ENCODE results near the gene ZNF513. TPM values are rescaled to one million over a fixed set of nuclear protein-coding genes. Genes with fewer than 3 reads are reported as not detected.

ZNF513 gene
- total RNA-seq, 3 donors from 2014 or later: 22.6 to 32.0 (median 25.4) TPM

DNA sequence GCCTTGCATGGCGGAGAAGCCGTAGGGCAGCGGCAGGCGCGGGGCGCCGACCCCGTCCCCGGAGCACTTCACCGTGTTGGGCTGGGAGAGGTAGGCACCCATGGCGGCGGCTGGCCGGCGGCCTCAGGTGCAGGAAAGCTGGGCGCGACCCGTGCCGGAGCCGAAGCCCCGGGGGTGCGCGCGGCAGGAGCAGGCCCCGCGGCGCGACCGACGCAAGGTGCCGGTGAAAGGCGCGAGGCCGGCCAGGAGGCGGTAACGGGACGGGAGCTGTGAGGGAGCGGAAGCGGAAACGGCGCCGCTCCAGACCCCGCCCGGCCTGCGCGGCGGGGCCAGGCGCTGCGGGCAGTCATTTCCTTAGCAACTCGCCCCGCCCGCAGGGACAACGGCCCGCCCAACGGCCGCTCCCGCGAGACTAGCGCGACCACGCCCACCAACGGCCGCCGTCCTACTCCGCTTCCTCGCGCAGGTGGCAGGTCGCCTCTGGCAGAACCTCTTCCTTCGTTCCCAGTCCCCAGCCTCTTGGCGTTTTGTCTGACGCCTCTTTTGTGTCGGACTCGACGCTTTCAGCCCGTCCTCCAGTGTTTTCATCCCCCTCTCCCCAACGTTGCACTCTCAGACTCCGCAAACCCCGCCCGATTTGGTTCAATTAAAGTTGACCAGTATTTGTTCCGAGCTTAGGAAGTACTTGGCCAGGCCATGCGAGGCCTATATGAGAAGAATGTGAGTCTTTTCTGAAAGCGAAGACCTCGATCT is 29.0 kb upstream of the ZNF513 start, which contains the start of gene PPM1G:
TSS of gene PPM1G (minus strand) at position 271 of the 753 bp plus-strand sequence. CDS start at position 102, 169 bp downstream.
- Histone ChIP-seq H3K36me3 (ENCODE audit: low read depth) (no peaks in the 10 kb centered on the region), H3K4me3 (peak within 1 kb of the TSS; percentile 71)

DNA sequence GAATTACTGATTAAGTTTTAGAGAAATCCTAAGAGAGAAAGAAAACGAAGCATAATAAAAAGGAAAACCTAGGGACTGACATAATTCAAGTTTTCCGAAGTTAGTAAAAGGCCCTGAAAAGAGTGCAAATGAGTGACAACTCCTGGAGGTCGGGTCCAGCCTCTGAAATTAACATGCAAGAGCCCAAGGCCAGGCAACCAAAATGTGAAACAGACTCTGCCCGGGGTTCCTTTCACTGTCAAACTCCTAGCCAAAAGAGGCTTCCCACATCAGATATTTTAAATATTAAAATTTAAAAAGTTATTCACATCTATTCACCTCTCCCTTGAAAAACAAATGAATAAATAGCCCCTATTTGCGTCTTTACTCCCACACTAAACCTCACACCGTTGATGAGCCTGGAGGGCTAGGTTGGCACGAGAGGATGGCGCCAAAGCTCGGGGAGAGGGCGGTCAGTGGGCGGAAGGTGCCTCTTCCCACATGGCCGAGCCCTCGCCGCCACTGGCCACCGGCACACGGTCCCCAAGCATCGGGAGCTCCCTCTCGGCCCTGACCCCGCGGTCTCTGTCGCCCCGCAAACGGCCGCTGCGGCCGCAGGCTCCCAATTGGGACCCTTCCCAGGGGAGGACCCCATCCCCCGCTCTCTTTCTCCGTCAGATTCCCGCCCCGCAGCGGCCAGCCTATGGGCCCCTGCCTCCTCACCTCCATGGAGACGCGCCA is 28.2 kb upstream of the ZNF513 start:
- peak; percentile 60 for ATAC-seq
- DNase-seq: peak in 1 of 3 donors; percentile 35
- Histone ChIP-seq H3K9me3 (no peaks in the 10 kb centered on the region), H3K4me1 (ENCODE audit: low read depth) (peaks cover 15% of the 10 kb centered on the region), H3K36me3 (ENCODE audit: low read depth) (no peaks in the 10 kb centered on the region), H3K4me3 (peak overlapping the region; percentile 71)
- TF ChIP-seq, protein P1, sequence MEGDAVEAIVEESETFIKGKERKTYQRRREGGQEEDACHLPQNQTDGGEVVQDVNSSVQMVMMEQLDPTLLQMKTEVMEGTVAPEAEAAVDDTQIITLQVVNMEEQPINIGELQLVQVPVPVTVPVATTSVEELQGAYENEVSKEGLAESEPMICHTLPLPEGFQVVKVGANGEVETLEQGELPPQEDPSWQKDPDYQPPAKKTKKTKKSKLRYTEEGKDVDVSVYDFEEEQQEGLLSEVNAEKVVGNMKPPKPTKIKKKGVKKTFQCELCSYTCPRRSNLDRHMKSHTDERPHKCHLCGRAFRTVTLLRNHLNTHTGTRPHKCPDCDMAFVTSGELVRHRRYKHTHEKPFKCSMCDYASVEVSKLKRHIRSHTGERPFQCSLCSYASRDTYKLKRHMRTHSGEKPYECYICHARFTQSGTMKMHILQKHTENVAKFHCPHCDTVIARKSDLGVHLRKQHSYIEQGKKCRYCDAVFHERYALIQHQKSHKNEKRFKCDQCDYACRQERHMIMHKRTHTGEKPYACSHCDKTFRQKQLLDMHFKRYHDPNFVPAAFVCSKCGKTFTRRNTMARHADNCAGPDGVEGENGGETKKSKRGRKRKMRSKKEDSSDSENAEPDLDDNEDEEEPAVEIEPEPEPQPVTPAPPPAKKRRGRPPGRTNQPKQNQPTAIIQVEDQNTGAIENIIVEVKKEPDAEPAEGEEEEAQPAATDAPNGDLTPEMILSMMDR (IDR thresholded peaks at IDR 0.05): no peak
- intact Hi-C loops (cut with DNase I, micrococcal nuclease): no loop called here

More for the DNA sequence above, 29.0 kb upstream of the ZNF513 start, which contains the start of gene PPM1G:
- TF ChIP-seq, protein P1 (IDR thresholded peaks at IDR 0.05): no peak
- DNase-seq (peak; percentile 97 to 99 (median 98)), ATAC-seq (peak; percentile 99)
- intact Hi-C loops (cut with DNase I, micrococcal nuclease): no loop called here
- H3K4me1 ChIP-seq (ENCODE audit: low read depth): peaks cover 15% of the 10 kb centered on the region
- no peaks in the 10 kb centered on the region for H3K9me3 ChIP-seq

DNA sequence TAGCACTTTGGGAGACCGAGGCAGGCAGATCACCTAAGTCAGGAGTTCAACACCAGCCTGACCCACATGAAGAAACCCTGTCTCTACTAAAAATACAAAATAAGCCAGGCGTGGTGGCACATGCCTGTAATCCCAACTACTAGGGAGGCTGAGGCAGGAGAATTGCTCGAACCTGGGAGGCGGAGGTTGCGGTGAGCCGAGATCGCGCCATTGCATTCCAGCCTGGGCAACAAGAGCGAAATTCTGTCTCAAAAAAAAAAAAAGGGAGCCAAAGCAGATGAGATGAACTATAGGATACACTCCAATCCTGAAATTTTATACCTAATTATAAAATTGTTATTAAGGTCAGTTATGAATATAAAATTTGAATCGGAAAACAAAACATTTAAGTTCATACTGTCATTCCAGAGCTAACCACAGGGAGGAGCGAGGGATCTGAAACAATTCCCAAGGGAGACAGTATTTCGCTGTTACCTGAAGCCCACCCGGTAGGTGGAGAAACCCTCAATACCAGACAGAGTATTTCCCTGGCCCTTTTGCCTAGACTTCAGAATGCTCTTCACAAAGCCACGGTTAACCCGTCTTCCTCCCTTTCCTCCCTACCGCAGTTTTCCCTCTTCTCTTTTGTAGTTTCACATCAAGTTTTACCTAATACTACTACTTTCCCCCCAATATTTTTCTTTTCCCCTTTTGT is 27.4 kb upstream of the ZNF513 start:
- ATAC-seq: no peak
- TF ChIP-seq, protein P1 (IDR thresholded peaks at IDR 0.05): no peak
- Histone ChIP-seq H3K36me3 (ENCODE audit: low read depth) (no peaks in the 10 kb centered on the region), H3K4me3 (no peak overlapping the region), H3K4me1 (ENCODE audit: low read depth) (peaks cover 15% of the 10 kb centered on the region), H3K9me3 (no peaks in the 10 kb centered on the region)
- intact Hi-C loops (cut with DNase I, micrococcal nuclease): no loop called here
- peak in 1 of 3 donors; percentile 65 for DNase-seq

DNA sequence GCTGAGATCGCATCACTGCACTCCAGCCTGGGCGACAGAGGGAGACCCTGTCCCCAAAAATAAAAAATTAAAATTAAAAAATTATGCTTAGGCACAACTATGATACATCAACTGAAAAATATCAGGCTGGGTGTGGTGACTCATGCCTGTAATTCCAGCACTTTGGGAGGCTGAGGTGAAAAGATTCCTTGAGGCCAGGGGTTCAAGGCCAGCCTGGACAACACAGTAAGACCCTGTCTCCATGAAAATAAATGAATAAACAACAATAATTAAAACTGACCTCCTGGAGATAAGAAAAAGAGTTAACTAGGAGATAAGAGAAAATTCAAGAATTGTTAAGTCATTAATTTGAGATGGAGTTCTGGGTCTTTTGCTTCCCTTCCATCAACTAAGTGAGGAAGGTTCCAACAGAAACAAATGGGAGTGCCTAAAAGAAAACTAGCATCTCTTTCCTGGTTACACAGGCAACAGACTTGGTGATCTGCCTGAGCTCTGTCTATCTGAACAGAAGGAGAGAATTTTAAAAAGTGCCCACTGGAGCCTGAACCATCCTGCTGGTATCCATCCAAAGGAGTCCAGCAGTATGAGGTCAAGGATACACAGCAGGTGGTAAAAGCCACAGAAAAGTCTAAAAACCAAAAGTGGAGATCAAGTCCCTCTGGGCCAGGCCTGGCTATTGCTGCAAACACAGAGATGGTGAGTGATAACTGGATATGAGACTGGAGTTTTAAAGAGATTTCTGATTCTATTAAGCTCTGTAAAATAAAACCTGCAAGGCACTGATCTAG is 20.0 kb upstream of the ZNF513 start:
- H3K4me3 ChIP-seq: no peak overlapping the region
- no peaks in the 10 kb centered on the region for H3K4me1 ChIP-seq (ENCODE audit: low read depth)
- no peak for DNase-seq
- TF ChIP-seq, protein P1 (IDR thresholded peaks at IDR 0.05): no peak
- ATAC-seq: no peak
- H3K36me3 ChIP-seq (ENCODE audit: low read depth): no peaks in the 10 kb centered on the region
- H3K9me3 ChIP-seq: no peaks in the 10 kb centered on the region
- intact Hi-C loops (cut with DNase I, micrococcal nuclease): no loop called here

DNA sequence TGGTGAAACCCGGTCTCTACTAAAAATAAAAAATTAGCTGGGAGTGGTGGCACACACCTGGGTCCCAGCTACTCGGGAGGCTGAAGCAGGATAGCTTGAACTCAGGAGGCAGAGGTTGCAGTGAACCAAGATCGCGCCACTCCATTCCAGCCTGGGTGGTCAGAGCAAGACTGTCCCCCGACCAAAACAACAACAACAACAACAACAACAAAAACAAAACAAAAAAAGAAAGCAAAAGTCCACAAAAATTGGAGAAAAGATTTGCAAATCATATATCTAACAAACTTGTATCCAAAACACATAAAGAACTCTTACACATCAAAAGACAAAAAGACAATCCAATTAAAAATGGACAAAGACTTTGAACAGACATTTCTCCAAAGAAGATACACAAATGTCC is 18.4 kb upstream of the ZNF513 start:
- no peaks in the 10 kb centered on the region for H3K36me3 ChIP-seq (ENCODE audit: low read depth)
- no peak for DNase-seq
- H3K4me1 ChIP-seq (ENCODE audit: low read depth): no peaks in the 10 kb centered on the region
- TF ChIP-seq, protein P1 (IDR thresholded peaks at IDR 0.05): no peak
- no peak overlapping the region for H3K4me3 ChIP-seq
- no peak for ATAC-seq
- intact Hi-C loops (cut with DNase I, micrococcal nuclease): no loop called here
- H3K9me3 ChIP-seq: no peaks in the 10 kb centered on the region
